Stimulated activated CD4-positive, alpha-beta T cell treated with anti-CD3 and anti-CD28 coated beads, Interleukin-4, amount 100 ng/mL, for 4 hours (primary cell): Measurements from ENCODE around the gene INHBB.

Source experiments
- DNase-seq, 2 experiments: peaks; one replicate each; pipeline ENCODE4 v3.0.0-alpha.2; 2020

The INHBB gene

GRCh38 chr2:120360307-120360855, 14.4 kb downstream of the INHBB start:
- no peak for DNase-seq

GRCh38 chr2:120362926-120363325, 17.0 kb downstream of the INHBB start:
- no peak for DNase-seq

GRCh38 chr2:120365236-120365793, 19.4 kb downstream of the INHBB start:
- DNase-seq: no peak

GRCh38 chr2:120366698-120367097, 20.8 kb downstream of the INHBB start:
- DNase-seq: no peak

GRCh38 chr2:120367221-120367620, 21.3 kb downstream of the INHBB start:
- DNase-seq: no peak

GRCh38 chr2:120367649-120368048, 21.7 kb downstream of the INHBB start:
- DNase-seq: no peak

- DNase-seq: no peak
Observed at GRCh38 chr2:120368086-120368485, 22.1 kb downstream of the INHBB start.

- DNase-seq: no peak
Observed at GRCh38 chr2:120369250-120369649, 23.3 kb downstream of the INHBB start.

- no peak for DNase-seq
Observed at GRCh38 chr2:120371969-120372625, 26.2 kb downstream of the INHBB start.

- DNase-seq: no peak
Observed at GRCh38 chr2:120372816-120373215, 26.9 kb downstream of the INHBB start.

- DNase-seq: no peak
Observed at GRCh38 chr2:120373424-120373823, 27.5 kb downstream of the INHBB start.

GRCh38 chr2:120374821-120375220, 28.9 kb downstream of the INHBB start:
- DNase-seq: no peak

GRCh38 chr2:120375251-120376020, 29.5 kb downstream of the INHBB start:
- no peak for DNase-seq

- DNase-seq: no peak
Observed at GRCh38 chr2:120376101-120376500, 30.2 kb downstream of the INHBB start.

GRCh38 chr2:120376679-120377640, 31.0 kb downstream of the INHBB start:
- DNase-seq: no peak

- DNase-seq: no peak
Observed at GRCh38 chr2:120378605-120379004, 32.7 kb downstream of the INHBB start.

GRCh38 chr2:120379916-120380893, 34.3 kb downstream of the INHBB start:
- DNase-seq: no peak

GRCh38 chr2:120381192-120381591, 35.3 kb downstream of the INHBB start:
- no peak for DNase-seq

GRCh38 chr2:120381661-120382060, 35.7 kb downstream of the INHBB start:
- no peak for DNase-seq

GRCh38 chr2:120382541-120383144, 36.7 kb downstream of the INHBB start:
- no peak for DNase-seq

- DNase-seq: no peak
Observed at GRCh38 chr2:120383191-120383590, 37.3 kb downstream of the INHBB start.
